ENCODE measurements around the gene FAM83C. TPM values are rescaled to one million over a fixed set of nuclear protein-coding genes. Genes with fewer than 3 reads are reported as not detected.

FAM83C gene
- total RNA-seq (2014; rRNA removed; shearing (Covaris generic)), result 0.10 TPM in 1 of 2 replicates, not detected in the other

DNA sequence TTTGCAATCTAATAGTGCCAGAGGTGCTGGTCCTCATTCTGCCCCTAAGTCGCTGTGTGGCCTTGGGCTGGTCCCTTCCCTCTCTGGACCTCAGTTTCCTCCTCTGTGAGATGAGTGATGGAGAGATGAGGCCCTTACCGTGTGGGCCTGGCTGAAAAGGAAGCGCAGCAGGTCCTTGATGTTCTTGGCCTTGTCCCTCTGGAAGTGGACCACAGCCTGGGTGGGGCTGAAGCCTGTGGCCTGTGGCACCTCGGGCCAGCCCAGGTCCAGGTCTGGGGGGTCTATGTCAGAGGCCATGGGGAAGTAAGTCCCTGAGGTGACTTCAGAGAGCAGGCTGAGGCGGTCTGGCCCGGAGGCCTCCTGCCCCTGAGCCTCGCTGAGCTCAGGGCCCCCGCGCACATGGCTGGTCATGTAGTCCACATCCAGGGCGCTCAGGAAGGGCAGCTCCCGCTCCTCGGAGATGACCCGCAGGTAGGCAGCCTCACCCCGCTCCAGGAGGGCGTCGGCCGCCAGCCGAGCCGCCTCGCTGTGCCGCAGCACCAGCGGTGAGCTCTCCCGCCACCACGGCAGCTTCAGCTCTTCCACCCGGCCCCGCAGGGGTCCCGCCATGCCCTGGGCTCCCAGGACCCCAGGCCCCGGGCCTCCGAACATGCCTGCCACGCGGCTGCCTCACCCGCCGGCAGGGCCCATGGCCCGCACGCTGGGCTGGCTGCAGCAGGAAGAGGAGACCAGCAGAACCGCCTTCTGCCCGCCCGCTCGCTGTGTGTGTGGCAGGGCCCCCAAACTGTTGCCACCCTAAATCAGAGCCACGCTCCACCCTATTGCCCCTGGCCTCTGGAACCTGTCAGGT lies at the start of gene FAM83C:
Gene FAM83C, minus strand, starts transcription at position 772 of the 850 bp plus-strand sequence. Its CDS starts 121 bp downstream, at position 651.
- Histone ChIP-seq H3K9me3 (replicated peaks) (no peaks in the 10 kb centered on the region), H3K4me3 (no peak within 1 kb of the TSS), H3K27ac (no peak within 1 kb of the TSS), H3K36me3 (no peaks in the 10 kb centered on the region), H3K27me3 (peaks cover 19% of the 10 kb centered on the region), H3K4me1 (no peaks in the 10 kb centered on the region)
- DNase-seq, result no peak

DNA sequence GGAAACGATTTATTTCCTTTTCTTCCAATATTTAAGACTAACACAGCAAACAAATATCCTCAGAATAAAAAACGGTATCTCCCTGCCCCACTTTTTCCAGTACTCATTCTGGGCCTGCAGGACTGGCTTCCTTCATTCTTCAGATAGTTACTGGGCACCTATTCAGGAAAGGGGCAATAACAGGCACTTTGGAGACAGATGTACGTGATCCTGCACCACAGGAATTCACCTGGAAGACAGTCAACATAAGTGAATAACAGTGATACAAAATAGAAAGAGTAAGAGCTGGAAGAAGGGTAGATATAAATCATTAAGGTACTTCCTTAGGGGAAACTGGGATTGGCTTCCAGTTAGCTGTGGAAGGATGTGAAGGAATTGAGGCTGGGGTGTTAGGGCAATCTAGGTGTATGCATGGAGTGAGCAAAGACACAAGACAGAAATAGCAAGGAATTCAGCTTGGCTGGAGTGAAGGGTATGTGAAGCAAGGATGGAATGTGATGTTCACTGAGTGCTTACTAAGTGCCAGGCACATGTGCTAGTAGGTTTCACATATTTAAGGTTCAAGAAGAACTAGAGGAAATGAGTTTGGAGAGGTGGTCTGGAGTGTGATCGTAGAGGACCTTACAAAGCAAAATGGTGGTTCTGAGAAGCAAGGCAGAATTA lies 49.3 kb upstream of the FAM83C start:
- DNase-seq, result no peak

DNA sequence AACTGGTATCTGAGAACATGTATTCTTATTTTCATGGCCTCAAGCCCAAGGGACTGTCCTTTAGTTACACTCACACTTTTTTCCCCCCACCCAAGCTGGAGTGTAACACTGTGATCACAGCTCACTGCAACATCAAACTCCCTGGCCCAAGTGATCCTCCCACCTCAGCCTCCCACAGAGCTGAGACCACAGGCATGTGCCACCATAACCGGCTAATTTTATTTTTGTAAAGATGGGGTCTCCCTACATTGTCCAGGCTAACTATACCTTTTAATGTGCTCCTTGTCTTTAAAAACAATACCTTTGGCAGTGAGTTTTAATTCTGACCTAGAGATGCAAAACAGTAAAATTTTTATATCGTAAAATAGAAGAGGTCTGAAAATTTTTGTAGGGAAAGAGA lies 48.2 kb upstream of the FAM83C start:
- Histone ChIP-seq H3K9me3 (replicated peaks) (no peaks in the 10 kb centered on the region), H3K27ac (no peak overlapping the region), H3K36me3 (peaks cover 18% of the 10 kb centered on the region), H3K4me1 (peaks cover 30% of the 10 kb centered on the region), H3K27me3 (no peaks in the 10 kb centered on the region), H3K4me3 (no peak overlapping the region)
- no peak for DNase-seq

More for the DNA sequence above, 49.3 kb upstream of the FAM83C start:
- peaks cover 28% of the 10 kb centered on the region for H3K36me3 ChIP-seq
- H3K27me3 ChIP-seq, result no peaks in the 10 kb centered on the region
- no peak overlapping the region for H3K4me3 ChIP-seq
- H3K4me1 ChIP-seq, result peaks cover 26% of the 10 kb centered on the region
- H3K9me3 ChIP-seq (replicated peaks), result no peaks in the 10 kb centered on the region
- no peak overlapping the region for H3K27ac ChIP-seq

DNA sequence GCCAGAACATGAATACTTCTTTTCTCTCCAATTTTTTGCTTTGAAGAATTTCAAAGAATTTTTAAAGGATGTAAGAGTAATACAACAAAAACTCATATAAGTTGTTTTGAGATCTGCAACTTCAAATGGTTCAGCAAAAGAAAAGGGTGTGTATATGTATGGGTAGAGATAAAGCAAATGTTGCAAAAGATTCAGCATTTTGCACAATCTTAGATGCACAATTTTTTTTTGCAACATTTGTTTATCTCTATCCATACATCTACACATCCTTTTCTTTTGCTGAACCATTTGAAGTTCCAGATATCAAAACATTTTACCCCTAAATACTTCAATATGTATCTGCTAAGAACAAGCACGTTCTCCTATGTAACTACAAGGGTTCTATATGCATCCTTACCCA lies 47.4 kb upstream of the FAM83C start:
- Histone ChIP-seq H3K27me3 (no peaks in the 10 kb centered on the region), H3K27ac (no peak overlapping the region), H3K4me3 (no peak overlapping the region), H3K4me1 (peaks cover 22% of the 10 kb centered on the region), H3K9me3 (replicated peaks) (no peaks in the 10 kb centered on the region), H3K36me3 (peaks cover 13% of the 10 kb centered on the region; the same call in 1 of the 2 replicates)
- no peak for DNase-seq

DNA sequence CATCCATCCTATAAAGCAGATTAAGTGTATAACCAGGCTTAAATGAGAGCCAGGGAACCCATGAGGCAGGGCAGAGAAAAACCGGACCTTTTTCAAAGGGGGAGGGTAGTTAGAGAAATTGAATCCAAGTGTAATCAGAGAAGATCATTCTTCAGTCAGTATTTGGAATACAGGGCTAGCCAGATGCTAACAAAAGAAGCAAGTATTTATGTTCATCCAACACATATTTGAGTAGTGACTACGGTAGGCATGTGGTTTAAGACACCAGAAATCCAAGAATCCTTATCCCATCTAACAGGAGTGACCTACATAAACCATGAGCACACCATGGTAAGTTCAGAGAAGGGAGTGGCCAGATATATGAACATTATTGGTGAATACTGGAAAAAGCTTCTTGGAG lies 46.8 kb upstream of the FAM83C start:
- peaks cover 16% of the 10 kb centered on the region for H3K4me1 ChIP-seq
- no peak overlapping the region for H3K4me3 ChIP-seq
- peaks cover 10% of the 10 kb centered on the region; the same call in 1 of the 2 replicates for H3K36me3 ChIP-seq
- DNase-seq, result peak; percentile 32 to 56
- no peak overlapping the region; the same call in 1 of the 2 replicates for H3K27ac ChIP-seq
- H3K27me3 ChIP-seq, result no peaks in the 10 kb centered on the region
- H3K9me3 ChIP-seq (replicated peaks), result no peaks in the 10 kb centered on the region

DNA sequence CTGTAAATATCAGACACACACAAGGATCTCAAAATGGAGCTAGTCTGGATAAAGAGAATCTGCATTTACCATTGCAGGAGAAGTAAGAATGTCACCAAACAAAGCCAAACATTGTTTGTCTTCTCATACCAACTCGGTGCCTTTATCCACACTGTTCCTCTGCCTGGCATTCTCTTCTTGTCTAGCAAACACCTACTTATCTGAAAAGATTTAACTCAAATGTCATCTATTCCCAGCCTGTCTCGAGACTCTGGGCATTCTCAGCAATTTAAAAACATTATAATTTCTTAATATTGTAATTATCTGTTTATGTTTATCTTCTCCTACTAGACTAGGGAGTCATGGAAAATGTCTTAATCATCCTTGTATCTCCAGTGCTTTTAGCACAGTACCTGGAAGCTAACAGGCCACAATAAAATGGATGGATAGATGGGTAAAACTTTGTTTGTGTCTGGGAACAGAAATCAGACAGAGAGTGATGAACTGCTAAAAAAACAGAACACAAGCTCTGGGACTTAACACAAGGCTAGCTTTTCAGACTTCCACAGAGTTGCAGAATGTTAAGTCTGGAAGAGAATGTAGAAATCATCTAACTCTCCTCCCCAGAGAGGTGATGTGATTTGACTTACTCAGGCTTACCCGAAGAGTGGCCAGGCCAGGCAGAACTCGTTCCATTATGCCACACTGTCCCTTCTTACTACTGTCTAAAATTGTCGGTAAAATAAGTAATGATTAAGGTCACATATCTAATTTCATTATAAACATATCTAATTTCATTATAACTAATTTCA lies 42.3 kb upstream of the FAM83C start:
- Histone ChIP-seq H3K4me3 (no peak overlapping the region), H3K4me1 (peaks cover 16% of the 10 kb centered on the region), H3K9me3 (replicated peaks) (no peaks in the 10 kb centered on the region), H3K27me3 (no peaks in the 10 kb centered on the region), H3K36me3 (no peaks in the 10 kb centered on the region), H3K27ac (no peak overlapping the region)
- no peak for DNase-seq

DNA sequence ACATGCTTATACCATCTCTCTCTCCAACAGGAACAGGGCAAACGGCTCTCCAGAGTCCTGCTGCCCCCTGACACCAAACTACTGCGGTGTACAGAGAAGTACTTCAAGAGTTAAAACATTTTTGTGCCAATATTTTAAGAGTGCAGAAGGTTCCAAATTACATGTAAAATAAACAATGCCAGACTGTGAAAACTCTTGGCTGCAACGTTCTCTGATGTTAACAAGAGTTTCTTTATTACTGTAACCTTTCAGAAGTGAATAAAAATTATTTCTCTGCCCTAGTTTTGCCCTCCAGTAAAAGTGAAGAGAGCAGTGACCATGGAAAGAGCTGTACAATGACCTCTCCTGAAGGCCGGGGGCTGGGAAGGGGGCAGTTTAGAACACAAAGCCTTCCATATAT lies 41.4 kb upstream of the FAM83C start:
- Histone ChIP-seq H3K9me3 (replicated peaks) (no peaks in the 10 kb centered on the region), H3K4me3 (no peak overlapping the region), H3K27me3 (no peaks in the 10 kb centered on the region), H3K4me1 (peaks cover 16% of the 10 kb centered on the region), H3K27ac (no peak overlapping the region), H3K36me3 (no peaks in the 10 kb centered on the region)
- DNase-seq, result no peak

DNA sequence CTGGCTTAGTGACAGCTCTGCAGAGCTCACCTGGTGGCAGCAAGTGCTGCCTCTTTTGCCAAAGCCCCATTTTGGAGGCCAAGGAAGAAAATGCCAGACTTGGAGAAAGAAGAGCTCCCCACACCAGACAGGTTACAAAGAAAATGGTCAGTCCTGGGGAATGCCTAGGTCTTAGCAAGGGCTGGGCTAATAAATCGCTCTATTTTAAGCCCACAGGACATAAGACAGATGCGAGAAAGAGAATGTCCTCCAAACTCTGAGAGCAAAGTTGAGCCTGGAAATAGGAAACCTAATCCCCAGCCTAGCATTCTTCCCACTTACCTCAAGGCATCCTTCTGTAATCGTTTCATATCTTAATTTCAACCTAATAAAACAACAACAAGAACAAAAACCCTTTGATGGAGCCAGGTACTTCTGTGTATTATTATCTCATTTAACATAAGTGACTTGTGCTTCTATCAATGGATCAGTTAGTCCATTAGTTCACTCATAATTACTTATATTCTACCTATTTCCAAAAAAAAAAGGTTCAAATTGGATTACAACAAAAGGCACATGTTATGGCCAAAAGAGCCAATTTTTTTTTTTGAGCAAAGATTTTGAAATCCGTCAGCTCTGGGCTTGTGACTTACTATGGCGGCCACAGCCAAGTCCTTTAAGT lies 40.4 kb upstream of the FAM83C start:
- no peak overlapping the region for H3K4me3 ChIP-seq
- H3K27ac ChIP-seq, result no peak overlapping the region
- H3K4me1 ChIP-seq, result peaks cover 16% of the 10 kb centered on the region
- DNase-seq, result no peak
- H3K9me3 ChIP-seq (replicated peaks), result no peaks in the 10 kb centered on the region
- H3K36me3 ChIP-seq, result no peaks in the 10 kb centered on the region
- H3K27me3 ChIP-seq, result no peaks in the 10 kb centered on the region

DNA sequence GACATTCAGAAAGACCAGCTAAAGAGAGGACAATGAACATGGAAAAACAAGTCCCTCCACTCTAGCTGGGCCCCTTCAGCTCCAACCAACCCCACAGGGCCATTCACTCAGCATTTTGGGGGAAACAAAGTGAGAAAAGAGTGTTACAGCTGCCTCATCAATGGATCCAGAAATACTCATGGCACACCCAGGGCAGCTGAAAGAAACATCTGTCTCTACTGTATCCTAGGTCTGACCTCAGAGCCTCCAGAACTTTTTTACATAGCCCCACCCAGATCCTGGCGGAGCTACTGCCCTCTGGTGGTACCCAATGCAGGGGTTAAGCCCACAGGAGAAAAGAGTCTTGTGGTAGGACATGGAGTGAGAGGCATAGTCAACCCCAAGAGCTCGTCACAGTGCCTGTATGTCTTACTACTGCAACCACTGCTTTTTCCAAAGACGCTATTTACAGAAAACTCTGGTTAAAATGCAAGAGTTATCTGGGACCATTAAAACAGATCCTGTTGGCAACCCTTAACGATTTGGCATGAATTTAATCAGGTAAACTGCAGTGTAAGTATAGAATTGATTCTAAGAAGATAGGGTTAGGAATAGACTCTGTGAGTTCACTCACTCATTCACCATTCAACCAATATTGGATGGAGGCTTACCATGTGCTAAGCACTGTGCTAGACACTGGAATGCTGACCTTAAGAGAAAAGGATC lies 37.4 kb upstream of the FAM83C start:
- Histone ChIP-seq H3K27ac (peak overlapping the region; percentile 14; the same call in 1 of the 2 replicates), H3K27me3 (no peaks in the 10 kb centered on the region), H3K36me3 (no peaks in the 10 kb centered on the region)

DNA sequence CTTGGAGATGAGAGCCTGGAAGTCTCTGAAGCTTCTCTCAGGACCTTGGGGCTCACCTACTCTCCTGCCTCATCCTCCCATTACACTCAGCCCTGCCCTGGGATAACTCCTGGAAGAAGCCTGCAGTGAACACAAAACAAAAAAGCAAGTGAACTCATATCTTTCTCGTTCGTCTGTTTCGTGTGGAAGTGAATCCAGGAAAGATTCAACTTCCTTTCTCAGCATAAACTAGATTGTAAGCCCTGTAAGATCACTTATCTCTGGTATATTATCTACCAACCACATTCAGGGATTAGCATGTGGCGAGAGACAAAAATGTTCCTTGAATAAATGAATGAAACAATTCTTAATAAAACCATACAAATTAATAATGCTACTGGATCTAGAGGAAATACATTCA lies 36.5 kb upstream of the FAM83C start:
- H3K36me3 ChIP-seq, result no peaks in the 10 kb centered on the region
- H3K9me3 ChIP-seq (replicated peaks), result no peaks in the 10 kb centered on the region
- no peak for DNase-seq
- no peaks in the 10 kb centered on the region for H3K27me3 ChIP-seq
- no peak overlapping the region for H3K4me3 ChIP-seq
- no peak overlapping the region for H3K27ac ChIP-seq
- peaks cover 10% of the 10 kb centered on the region for H3K4me1 ChIP-seq

More for the DNA sequence above, 37.4 kb upstream of the FAM83C start:
- DNase-seq, result peak; percentile 81 to 86
- Histone ChIP-seq H3K4me1 (peaks cover 10% of the 10 kb centered on the region), H3K4me3 (no peak overlapping the region), H3K9me3 (replicated peaks) (no peaks in the 10 kb centered on the region)

DNA sequence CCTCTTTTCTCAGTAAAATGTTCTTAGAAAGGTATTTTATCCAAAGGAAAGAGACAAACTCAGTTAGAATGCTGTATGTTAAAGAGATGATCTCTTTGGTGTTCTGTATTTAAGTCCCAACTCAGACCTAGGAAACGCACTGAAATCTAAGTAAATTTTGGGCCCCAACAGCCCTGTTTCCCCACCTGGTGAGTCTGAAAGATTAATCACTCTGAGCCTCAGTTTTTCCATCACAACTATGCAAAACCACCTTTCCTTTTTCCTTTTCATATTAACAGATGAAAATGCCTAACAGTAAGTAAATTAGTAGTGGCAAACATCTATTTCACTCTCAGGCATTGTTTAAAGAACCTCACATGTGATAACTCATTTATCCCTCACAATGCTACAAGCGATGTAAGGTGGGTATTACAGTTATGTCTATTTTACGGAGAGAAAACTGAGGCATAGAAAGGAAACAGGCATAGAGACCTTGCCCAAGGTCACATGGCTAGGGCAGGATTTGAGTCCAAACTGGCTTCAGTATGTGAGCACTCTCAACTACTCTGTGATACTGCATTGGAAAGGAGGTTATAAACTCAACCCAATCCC lies 36.0 kb upstream of the FAM83C start:
- no peak for DNase-seq
- no peaks in the 10 kb centered on the region for H3K27me3 ChIP-seq

DNA sequence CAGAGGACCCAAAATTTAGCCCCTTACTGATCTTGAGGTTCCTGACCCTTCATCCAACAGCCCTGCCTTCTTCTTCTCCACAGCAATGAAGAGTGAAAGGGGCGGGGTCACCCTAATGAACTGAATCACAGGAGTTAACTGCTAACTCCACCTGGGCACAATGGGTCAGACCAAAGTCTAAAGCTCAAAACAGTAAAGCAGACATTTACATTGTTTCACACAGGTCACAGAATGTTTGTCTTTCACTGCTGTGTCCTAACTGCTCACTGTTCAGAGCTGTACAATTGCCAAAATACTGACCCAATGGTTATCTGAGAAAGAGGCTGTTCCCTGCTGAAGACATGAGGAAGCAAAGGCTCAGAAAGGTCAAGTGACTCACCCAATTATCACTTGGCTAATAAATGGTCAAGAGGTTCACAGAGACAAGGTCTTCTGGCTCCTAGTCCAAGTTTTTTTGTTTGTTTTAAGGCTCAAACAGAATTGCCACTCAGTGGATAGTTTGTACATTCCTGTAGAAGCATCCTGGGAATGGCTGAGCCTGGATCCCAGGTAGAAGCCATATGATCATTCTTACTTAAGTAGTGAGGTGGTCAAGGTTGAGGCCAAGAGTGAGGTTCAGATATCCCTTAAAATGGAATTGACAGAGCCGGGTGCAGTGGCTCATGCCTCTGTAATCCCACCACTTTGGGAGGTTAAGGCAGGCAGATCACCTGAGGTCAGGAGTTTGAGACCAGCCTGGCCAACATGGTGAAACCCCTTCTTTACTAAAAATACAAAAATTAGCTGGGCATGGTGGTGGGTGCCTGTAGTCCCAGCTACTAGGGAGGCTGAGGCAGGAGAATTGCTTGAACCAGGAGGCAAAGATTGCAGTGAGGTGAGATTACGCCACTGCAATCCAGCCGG lies 35.1 kb upstream of the FAM83C start:
- DNase-seq, result no peak
- Histone ChIP-seq H3K9me3 (replicated peaks) (no peaks in the 10 kb centered on the region), H3K27me3 (no peaks in the 10 kb centered on the region), H3K4me1 (peaks cover 10% of the 10 kb centered on the region), H3K4me3 (no peak overlapping the region), H3K36me3 (no peaks in the 10 kb centered on the region), H3K27ac (no peak overlapping the region)

More for the DNA sequence above, 36.0 kb upstream of the FAM83C start:
- no peak overlapping the region for H3K27ac ChIP-seq
- peaks cover 10% of the 10 kb centered on the region for H3K4me1 ChIP-seq
- H3K36me3 ChIP-seq, result no peaks in the 10 kb centered on the region
- H3K4me3 ChIP-seq, result no peak overlapping the region
- no peaks in the 10 kb centered on the region for H3K9me3 ChIP-seq (replicated peaks)

DNA sequence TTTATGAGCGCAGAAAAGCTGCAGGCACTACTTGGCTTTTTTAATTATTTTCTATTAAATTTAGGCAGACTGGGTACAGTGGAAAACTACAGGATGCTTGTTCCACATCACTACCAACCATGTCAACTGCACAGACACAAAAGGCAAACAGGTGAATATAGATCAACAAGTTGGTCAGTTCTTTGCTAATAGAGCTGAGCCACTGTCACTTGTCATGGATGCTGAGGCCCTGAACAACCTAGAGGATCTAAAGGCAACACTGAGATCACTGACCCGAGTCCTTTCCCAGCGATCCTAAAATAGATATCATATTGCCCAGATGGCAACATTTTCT lies 34.5 kb upstream of the FAM83C start:
- DNase-seq, result no peak
- Histone ChIP-seq H3K4me1 (peaks cover 10% of the 10 kb centered on the region), H3K4me3 (no peak overlapping the region), H3K27ac (no peak overlapping the region), H3K9me3 (replicated peaks) (no peaks in the 10 kb centered on the region), H3K36me3 (no peaks in the 10 kb centered on the region), H3K27me3 (no peaks in the 10 kb centered on the region)

Measured in SJCRH30 (cell line).